Right lung (tissue), 5 donors: Measurements from ENCODE around the gene ZBTB2. TPM values are rescaled to one million over a fixed set of nuclear protein-coding genes. Genes with fewer than 3 reads are reported as not detected.
A peak's percentile ranks its signal among the peaks of the same experiment; 100 is the strongest.
"Not testable (repeated sequence)": the region's sequence is repeated elsewhere in the genome, so short reads cannot be mapped to it uniquely, and the experiment has no call there.

Source experiments
- DNase-seq, 2 donors: peaks; one replicate each; pipeline ENCODE4 v3.0.0-alpha.2; 2013
- polyA plus RNA-seq, 5 donors: library from polyadenylated mRNA; unstranded; fragments of 120-200 nt; gene quantifications; one replicate each; pipeline versions ENCODE4 v1.2.1 to v1.2.3, GENCODE V29; 2013; ENCODE audit warnings: inconsistent platforms in 1 of 5, low replicate concordance in 1 of 5; ENCODE audit not compliant: insufficient read length in 5 of 5, insufficient read depth in 1 of 5

ZBTB2 gene
- polyA plus RNA-seq, 5 donors, result 15.2 to 18.3 (median 16.7) TPM

DNA sequence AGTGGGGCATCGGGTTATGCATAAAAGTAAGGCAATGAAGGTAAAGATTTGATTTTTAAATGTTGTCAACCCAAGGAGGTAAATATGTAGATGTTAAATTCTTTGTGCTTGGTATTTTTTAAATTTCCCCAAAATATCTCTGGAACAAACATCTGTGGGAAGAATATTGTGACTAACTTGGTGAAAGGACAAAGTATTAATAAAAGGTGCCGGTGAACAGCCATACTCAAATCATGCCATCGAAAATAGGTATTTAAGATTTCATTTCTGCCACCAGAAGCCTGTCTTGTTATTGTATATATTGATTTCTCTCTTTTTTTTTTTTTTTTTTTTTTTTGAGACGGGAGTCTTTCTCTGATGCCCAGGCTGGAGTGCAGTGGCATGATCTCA, 12.6 kb upstream of the ZBTB2 start:
- DNase-seq, result no peak

DNA sequence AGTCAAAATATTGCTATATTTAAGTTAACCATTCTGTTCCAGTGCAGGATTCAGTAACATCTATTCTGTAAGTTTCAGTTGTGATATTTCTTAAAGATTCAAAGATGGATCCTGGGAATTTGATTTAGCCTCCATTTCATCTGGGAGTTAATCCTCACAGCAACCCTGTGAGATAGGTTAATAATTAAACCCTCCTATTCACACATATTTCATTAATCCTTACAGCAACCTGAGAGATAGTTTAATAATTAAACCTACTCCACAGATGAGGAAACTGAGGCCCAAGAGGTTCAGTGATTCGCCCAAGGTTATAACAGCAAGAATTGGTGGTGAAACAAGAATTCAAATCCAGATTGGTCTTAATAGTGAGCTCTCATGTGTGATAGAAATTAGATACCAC, 10.9 kb upstream of the ZBTB2 start:
- no peak for DNase-seq

DNA sequence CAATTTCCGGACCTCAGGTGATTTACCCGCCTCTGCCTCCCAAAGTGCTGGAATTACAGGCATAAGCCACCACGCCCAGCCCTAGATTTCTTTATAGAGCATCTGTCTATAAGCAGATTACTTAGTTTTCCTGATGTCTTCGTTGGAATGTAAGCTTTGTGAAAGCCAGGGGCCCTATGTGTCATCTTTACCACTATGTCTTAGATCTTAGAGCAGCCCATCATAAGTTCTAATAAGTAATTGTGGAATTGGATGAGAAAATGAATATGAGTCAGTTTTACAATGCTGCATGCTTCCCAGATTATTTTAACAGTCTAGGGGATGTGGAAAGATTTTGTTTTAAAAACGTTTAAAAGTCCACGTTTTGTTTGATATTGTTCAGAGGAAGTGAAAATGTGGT, 9.1 kb upstream of the ZBTB2 start:
- no peak for DNase-seq

GRCh38 chr6:151399679-151400078, 8.3 kb upstream of the ZBTB2 start:
- DNase-seq, result no peak

GRCh38 chr6:151393410-151393809, 2.1 kb upstream of the ZBTB2 start:
- no peak for DNase-seq

GRCh38 chr6:151392427-151392826, 1.1 kb upstream of the ZBTB2 start:
- DNase-seq, result no peak

DNA sequence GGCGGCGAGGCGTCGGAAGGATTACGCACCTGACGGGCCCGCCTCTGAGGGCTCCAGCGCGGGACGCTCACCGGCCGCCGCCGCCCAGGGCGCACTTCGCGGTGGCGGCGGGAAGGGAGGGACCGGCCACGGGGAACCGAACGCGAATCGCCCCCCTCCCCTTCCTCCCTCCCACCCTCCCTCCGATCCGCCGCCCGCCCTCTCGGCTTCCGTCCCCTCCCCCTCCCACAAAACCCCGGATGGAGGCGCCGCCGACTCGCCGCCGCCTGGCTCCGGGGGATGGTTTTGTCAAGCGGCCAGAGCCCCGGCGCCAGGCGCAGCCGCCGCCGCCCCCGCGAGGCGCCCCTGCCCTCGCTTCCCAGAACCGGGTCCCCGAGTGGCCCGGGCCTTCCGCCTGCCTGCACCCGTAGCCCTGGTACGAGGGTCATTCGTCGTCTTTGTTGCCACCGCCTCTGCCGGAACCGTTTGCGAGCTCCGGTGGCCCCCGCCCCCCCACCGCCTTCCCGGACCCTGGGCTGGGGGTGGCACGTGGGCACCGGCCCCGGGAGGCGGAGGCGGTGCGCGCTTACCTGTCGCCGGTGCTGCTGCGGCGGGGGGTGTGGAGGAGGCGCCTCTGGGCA, 398 bp downstream of the ZBTB2 start:
- DNase-seq, result peak; percentile 75 to 79

DNA sequence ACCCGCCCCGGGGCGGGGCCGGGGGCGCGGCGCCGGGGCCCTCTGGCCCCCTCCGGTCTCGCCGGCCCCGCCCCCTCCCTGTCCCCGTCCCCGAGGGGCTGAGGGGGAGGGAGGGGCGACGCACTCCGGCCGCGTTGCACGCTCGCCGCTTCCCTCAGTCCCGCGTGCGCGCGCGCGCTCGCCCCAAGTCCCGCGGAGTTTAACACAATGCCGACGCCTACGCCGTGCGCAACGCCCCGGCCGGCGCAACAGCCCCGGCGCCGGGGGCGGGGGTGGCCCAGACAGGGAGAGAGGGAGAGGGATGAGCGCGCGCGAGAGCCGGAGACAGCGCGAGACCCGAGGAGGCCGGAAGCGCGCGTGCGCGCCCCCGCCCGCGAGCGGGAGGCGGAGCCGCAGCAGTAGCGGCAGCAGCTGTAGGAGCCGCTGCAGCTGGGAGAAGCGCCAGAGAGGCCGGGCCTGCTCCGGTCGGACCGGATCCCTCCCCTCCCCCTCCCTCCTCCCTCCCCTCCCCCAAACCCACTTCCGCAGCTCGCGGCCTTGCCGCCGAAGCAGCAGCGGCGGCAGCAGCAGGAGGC, 996 bp downstream of the ZBTB2 start:
- DNase-seq, result peak; percentile 100

DNA sequence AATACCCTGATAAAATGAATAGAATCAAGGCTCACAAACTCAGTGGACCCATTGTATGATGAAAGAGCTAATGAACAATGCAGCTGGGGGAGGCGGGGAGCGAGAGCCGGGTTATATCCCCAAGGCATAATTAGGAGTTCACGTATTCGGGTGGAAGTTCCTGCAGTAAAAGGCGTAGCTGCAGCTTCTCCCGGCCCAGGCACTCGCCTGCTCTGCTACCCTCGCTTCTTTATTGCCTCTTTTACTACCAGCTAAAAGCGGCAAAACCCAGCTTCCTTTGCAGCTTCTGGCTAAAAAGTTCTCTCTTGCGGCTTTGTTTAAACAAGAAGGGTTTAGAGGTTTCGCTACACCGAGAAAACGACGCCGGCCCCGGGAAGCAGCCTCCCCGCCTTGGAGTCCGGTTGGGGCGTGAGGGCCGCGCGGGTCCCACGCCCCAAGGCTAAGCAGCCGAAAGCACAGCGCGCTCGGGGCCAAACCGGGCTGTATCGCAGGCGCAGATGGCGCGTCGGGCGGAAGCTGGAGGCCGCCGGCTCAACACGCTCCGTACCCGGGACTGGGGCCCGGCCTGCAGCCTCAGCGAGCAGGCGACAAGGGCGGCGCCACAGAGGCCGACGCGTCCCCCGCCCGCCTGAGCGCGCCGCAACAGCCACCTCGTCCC, 1.6 kb downstream of the ZBTB2 start:
- peak in 1 of 2 donors; percentile 67 for DNase-seq

- no peak for DNase-seq
These were observed 2.3 kb downstream of the ZBTB2 start for GRCh38 chr6:151388997-151389617.

GRCh38 chr6:151388236-151388635, 3.1 kb downstream of the ZBTB2 start:
- no peak for DNase-seq

- DNase-seq, result no peak
These were observed 4.0 kb downstream of the ZBTB2 start for GRCh38 chr6:151387175-151387970.

DNA sequence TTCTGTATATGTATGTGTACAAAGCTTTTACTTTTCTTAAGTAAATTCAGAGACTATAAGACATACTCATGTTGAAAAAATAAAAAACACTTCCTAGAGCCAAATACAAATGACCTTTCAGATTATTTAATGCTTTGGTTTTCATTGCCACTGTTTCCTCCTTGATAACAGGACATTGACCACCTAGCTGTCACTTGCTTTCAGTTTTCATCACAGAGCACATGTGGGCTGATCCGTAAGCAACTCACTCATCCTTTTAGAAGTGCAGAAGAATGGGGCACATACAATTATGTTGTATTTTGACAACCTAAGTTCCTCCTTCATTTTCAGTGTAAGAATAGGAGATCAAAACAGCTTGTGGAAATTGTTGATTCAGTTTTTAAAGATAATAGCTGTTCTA, 6.2 kb downstream of the ZBTB2 start:
- no peak for DNase-seq

GRCh38 chr6:151384151-151384550, 7.2 kb downstream of the ZBTB2 start:
- no peak for DNase-seq

- not testable (repeated sequence) for DNase-seq
These were observed 8.7 kb downstream of the ZBTB2 start for GRCh38 chr6:151382631-151383030.

DNA sequence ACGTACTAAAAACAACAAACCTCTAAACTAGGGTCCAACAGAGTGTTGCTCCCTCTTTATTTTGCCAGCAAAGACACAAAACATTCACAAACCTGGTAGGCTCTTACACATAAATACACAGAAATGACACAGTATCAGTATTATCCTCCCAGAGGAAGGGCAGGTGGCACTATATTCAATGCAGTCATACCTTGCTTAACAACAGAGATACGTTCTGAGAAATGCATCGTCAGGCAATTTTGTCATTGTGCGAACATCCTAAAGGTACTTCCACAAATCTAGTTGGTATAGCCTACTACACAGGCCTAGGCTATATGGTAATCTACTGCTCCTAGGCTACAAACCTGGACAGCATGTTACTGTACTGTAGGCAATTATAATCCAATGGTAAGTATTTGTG, 9.6 kb downstream of the ZBTB2 start:
- no peak for DNase-seq

GRCh38 chr6:151380848-151381205, 10.5 kb downstream of the ZBTB2 start:
- DNase-seq, result no peak

GRCh38 chr6:151379933-151380847, 11.2 kb downstream of the ZBTB2 start:
- DNase-seq, result no peak

DNA sequence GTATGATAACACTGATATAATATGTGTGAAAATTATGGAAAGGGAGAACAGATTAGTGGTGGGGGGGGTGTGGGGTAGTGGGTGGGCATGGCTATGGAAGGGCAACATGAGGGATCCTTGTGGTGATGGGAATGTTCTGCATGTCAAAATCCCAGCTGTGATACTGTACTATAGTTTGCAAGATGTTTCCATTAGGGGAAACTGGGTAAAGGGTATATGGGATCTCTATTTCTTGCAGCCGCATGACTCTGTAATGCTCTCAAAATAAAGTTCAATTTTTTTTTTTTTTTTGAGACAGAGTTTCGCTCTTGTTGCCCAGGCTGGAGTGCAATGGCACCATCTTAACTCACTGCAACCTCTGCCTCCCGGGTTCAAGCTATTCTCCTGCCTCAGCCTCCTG, 14.3 kb downstream of the ZBTB2 start:
- DNase-seq, result no peak

- DNase-seq, result no peak
These were observed 14.9 kb downstream of the ZBTB2 start for GRCh38 chr6:151376440-151376839.

GRCh38 chr6:151375833-151376232, 15.5 kb downstream of the ZBTB2 start:
- no peak for DNase-seq
